Suprapubic skin (tissue), 4 donors: ENCODE measurements around the gene L1CAM. TPM values are rescaled to one million over a fixed set of nuclear protein-coding genes. Genes with fewer than 3 reads are reported as not detected.

ENCODE experiments used
- DNase-seq, 2 donors: peaks; one replicate each; pipeline ENCODE4 v3.0.0-alpha.2; 2019; ENCODE audit warnings: low spot score in 2 of 2
- H3K27ac ChIP-seq: fragments of 200-600 bp; sonication (generic); one replicate; pipeline ENCODE4 v1.5.1; 2019
- H3K27me3 ChIP-seq: fragments of 200-600 bp; sonication (generic); one replicate; pipeline ENCODE4 v1.5.1; 2019
- H3K36me3 ChIP-seq: fragments of 200-600 bp; sonication (generic); one replicate; pipeline ENCODE4 v1.5.1; 2019
- H3K4me1 ChIP-seq: fragments of 200-600 bp; sonication (generic); one replicate; pipeline ENCODE4 v1.5.1; 2019
- H3K4me3 ChIP-seq: fragments of 200-600 bp; sonication (generic); one replicate; pipeline ENCODE4 v1.5.1; 2019; ENCODE audit warnings: mild to moderate bottlenecking
- H3K9me3 ChIP-seq: fragments of 200-600 bp; sonication (generic); one replicate; pipeline ENCODE4 v1.5.1; 2019
- CTCF ChIP-seq, 2 donors: fragments of 200-600 bp in 1 of 2; fragments of 450-650 bp in 1 of 2; sonication (generic) in 1 of 2; IDR thresholded peaks; one replicate each; pipeline ENCODE4 v1.5.1; 2016 to 2019; ENCODE audit warnings: antibody characterized with exemption in 2 of 2, mild to moderate bottlenecking in 1 of 2, moderate library complexity in 1 of 2
- EP300 ChIP-seq: sonication (generic); formaldehyde crosslinking; IDR thresholded peaks from one replicate; pipeline ENCODE4 v1.6.1; 2017; ENCODE audit warnings: antibody characterized with exemption
- POLR2A ChIP-seq, 2 donors: fragments of 450-650 bp; IDR thresholded peaks; one replicate each; pipeline ENCODE4 v1.6.1; 2017; ENCODE audit warnings: antibody characterized with exemption in 2 of 2, mild to moderate bottlenecking in 2 of 2, moderate library complexity in 2 of 2
- POLR2AphosphoS5 ChIP-seq, 3 donors: sonication (generic); formaldehyde crosslinking; IDR thresholded peaks; one replicate each; pipeline ENCODE4 v1.6.1; 2017; ENCODE audit warnings: antibody characterized with exemption in 3 of 3
- WGBS: methylation state at CpG from one replicate; pipeline ENCODE4 v1.1.5; 2018; 5-methylcytosine and 5-hydroxymethylcytosine counted together
- total RNA-seq, 4 donors: library from RNA; depleted of rRNA; stranded (reverse); fragments of >200 nt; gene quantifications; one replicate each; pipeline ENCODE4 v1.1.0, GENCODE V29; 2016

L1CAM gene
- 10 to 100 TPM in 1 of 4 donors, 1 to 10 TPM in 3; 4.1 to 10.4 (median 8.5) TPM for total RNA-seq

GRCh38 chrX:153885968-153886903 is at the start of gene L1CAM:
L1CAM (minus strand) TSS chrX:153886173; CDS start chrX:153875836, 10,337 bp downstream.
- Histone ChIP-seq H3K9me3 (no peaks in the 10 kb centered on the region), H3K4me1 (peaks cover 17% of the 10 kb centered on the region), H3K27ac (no peak within 1 kb of the TSS), H3K36me3 (no peaks in the 10 kb centered on the region), H3K27me3 (peaks cover 56% of the 10 kb centered on the region), H3K4me3 (peak within 1 kb of the TSS; percentile 34)
- TF ChIP-seq CTCF (IDR thresholded peaks at IDR 0.05) = no peak
- TF ChIP-seq POLR2A (IDR thresholded peaks at IDR 0.05) = no peak
- no peak for TF ChIP-seq POLR2AphosphoS5 (IDR thresholded peaks at IDR 0.05)
- no peak for TF ChIP-seq EP300
- 29% methylated on average over 13 of the region's 94 CpGs for whole genome bisulfite sequencing
- no peak for DNase-seq

GRCh38 chrX:153935326-153935851 is 49.4 kb upstream of the L1CAM start:
- H3K9me3 ChIP-seq = no peaks in the 10 kb centered on the region
- whole genome bisulfite sequencing = 40% methylated on average over 1 of the region's 32 CpGs
- TF ChIP-seq POLR2AphosphoS5 (IDR thresholded peaks at IDR 0.05) (no peak), EP300 (no peak)

GRCh38 chrX:153934762-153935325 is 48.9 kb upstream of the L1CAM start, which contains the start of gene NAA10:
NAA10 (minus strand) TSS chrX:153935037; CDS start chrX:153934904, 133 bp downstream.
- Histone ChIP-seq H3K4me1 (peaks cover 13% of the 10 kb centered on the region), H3K9me3 (no peaks in the 10 kb centered on the region), H3K4me3 (peak within 1 kb of the TSS; percentile 72), H3K27me3 (no peaks in the 10 kb centered on the region), H3K36me3 (peaks cover 18% of the 10 kb centered on the region), H3K27ac (peak within 1 kb of the TSS; percentile 71)
- WGBS = 20% methylated on average over 14 of the region's 87 CpGs
- DNase-seq = peak in 1 of 2 donors; percentile 72
- TF ChIP-seq CTCF (IDR thresholded peaks at IDR 0.05) (no peak), EP300 (no peak), POLR2AphosphoS5 (IDR thresholded peaks at IDR 0.05) (no peak), POLR2A (IDR thresholded peaks at IDR 0.05) (no peak)

More at GRCh38 chrX:153935326-153935851, 49.4 kb upstream of the L1CAM start:
- Histone ChIP-seq H3K27me3 (no peaks in the 10 kb centered on the region), H3K36me3 (peaks cover 16% of the 10 kb centered on the region), H3K4me3 (peak overlapping the region; percentile 72), H3K4me1 (peaks cover 13% of the 10 kb centered on the region), H3K27ac (no peak overlapping the region)
- peak in 1 of 2 donors; percentile 68 for DNase-seq

GRCh38 chrX:153934148-153934761 is 48.3 kb upstream of the L1CAM start:
- Histone ChIP-seq H3K9me3 (no peaks in the 10 kb centered on the region), H3K27me3 (no peaks in the 10 kb centered on the region), H3K4me3 (peak overlapping the region; percentile 72), H3K27ac (peak overlapping the region; percentile 71), H3K36me3 (peaks cover 18% of the 10 kb centered on the region), H3K4me1 (peaks cover 18% of the 10 kb centered on the region)
- 39% methylated on average over 16 of the region's 33 CpGs for WGBS
- no peak for TF ChIP-seq CTCF (IDR thresholded peaks at IDR 0.05)
- DNase-seq = no peak

GRCh38 chrX:153933748-153934147 is 47.8 kb upstream of the L1CAM start:
- peak overlapping the region; percentile 72 for H3K4me3 ChIP-seq
- no peak overlapping the region for H3K27ac ChIP-seq
- peaks cover 18% of the 10 kb centered on the region for H3K36me3 ChIP-seq
- TF ChIP-seq POLR2AphosphoS5 (IDR thresholded peaks at IDR 0.05) = no peak
- TF ChIP-seq POLR2A (IDR thresholded peaks at IDR 0.05) = no peak
- WGBS = 43% methylated on average over 7 of the region's 7 CpGs
- H3K9me3 ChIP-seq = no peaks in the 10 kb centered on the region
- DNase-seq = no peak
- H3K4me1 ChIP-seq = peaks cover 23% of the 10 kb centered on the region
- no peaks in the 10 kb centered on the region for H3K27me3 ChIP-seq
